ENCODE results near the gene BRIP1. TPM values are rescaled to one million over a fixed set of nuclear protein-coding genes. Genes with fewer than 3 reads are reported as not detected.

The BRIP1 gene
- total RNA-seq, 1 experiment from 2014 or later = 9.4 TPM

DNA sequence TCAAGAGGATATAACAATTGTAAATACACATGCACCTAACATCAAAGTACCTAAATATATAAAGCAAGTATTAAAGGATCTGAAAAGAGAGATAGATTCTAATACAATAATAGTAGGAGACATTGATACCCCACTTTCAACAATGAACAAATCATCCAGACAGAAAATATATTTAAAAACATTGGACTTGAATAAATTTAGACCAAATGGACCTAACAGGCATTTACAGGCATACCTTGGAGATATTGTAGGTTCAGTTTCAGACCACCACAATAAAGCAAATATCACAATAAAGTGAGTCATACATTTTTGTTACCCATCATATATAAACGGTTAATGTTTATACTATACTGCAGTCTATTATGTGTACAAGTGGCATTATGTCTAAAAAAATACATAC, 104.0 kb downstream of the BRIP1 start:
- BruUV-seq (replicated peaks) = no TSS peak
- TF ChIP-seq SIN3A (IDR thresholded peaks at IDR 0.05; ENCODE audit: borderline replicate concordance, insufficient read depth, low read depth, low read length) = no peak
- no peak for TF ChIP-seq TCF7L2 (IDR thresholded peaks at IDR 0.05; ENCODE audit: low read depth, low read length)
- TF ChIP-seq, protein P1, sequence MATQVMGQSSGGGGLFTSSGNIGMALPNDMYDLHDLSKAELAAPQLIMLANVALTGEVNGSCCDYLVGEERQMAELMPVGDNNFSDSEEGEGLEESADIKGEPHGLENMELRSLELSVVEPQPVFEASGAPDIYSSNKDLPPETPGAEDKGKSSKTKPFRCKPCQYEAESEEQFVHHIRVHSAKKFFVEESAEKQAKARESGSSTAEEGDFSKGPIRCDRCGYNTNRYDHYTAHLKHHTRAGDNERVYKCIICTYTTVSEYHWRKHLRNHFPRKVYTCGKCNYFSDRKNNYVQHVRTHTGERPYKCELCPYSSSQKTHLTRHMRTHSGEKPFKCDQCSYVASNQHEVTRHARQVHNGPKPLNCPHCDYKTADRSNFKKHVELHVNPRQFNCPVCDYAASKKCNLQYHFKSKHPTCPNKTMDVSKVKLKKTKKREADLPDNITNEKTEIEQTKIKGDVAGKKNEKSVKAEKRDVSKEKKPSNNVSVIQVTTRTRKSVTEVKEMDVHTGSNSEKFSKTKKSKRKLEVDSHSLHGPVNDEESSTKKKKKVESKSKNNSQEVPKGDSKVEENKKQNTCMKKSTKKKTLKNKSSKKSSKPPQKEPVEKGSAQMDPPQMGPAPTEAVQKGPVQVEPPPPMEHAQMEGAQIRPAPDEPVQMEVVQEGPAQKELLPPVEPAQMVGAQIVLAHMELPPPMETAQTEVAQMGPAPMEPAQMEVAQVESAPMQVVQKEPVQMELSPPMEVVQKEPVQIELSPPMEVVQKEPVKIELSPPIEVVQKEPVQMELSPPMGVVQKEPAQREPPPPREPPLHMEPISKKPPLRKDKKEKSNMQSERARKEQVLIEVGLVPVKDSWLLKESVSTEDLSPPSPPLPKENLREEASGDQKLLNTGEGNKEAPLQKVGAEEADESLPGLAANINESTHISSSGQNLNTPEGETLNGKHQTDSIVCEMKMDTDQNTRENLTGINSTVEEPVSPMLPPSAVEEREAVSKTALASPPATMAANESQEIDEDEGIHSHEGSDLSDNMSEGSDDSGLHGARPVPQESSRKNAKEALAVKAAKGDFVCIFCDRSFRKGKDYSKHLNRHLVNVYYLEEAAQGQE (IDR thresholded peaks at IDR 0.05; ENCODE audit: insufficient read depth in 1 of 2, low read depth in 2 of 2, low read length in 1 of 2) = no peak
- TF ChIP-seq CTCF (IDR thresholded peaks at IDR 0.05) = no peak
- no peak for TF ChIP-seq POLR2AphosphoS5 (IDR thresholded peaks at IDR 0.05; ENCODE audit: low read depth, low read length)
- ATAC-seq (no peak), DNase-seq (ENCODE audit: low read depth, low spot score) (no peak)
- Histone ChIP-seq H3K9me3 (ENCODE audit: control insufficient read depth, insufficient read depth, low read depth, low read length) (no peaks in the 10 kb centered on the region), H3K36me3 (ENCODE audit: control insufficient read depth, insufficient read depth, low read length) (no peaks in the 10 kb centered on the region), H3K4me3 (ENCODE audit: low read depth in 2 of 2, low read length in 2 of 2) (no peak overlapping the region), H3K27ac (ENCODE audit: low read length) (no peak overlapping the region), H3K4me1 (ENCODE audit: control insufficient read depth, insufficient read depth, low read length) (no peaks in the 10 kb centered on the region), H3K27me3 (ENCODE audit: control insufficient read depth, insufficient read depth, low read length) (no peaks in the 10 kb centered on the region)
- intact Hi-C loops (cut with micrococcal nuclease; ENCODE audit: unreplicated experiment) (no loop called here), in situ Hi-C loops (cut with HindIII; ENCODE audit: low pct_unique_long_range_greater_than_20kb, low sequenced_read_pairs) (no loop called here)
- ChIA-PET CTCF (no interaction called here), POLR2A (no interaction called here)

- DNase-seq (ENCODE audit: low read depth, low spot score) = no peak
- no peaks in the 10 kb centered on the region for H3K4me1 ChIP-seq (ENCODE audit: control insufficient read depth, insufficient read depth, low read length)
- in situ Hi-C loops (cut with HindIII; ENCODE audit: low pct_unique_long_range_greater_than_20kb, low sequenced_read_pairs) = no loop called here
- intact Hi-C loops (cut with micrococcal nuclease; ENCODE audit: unreplicated experiment) = no loop called here
- no peak overlapping the region for H3K4me3 ChIP-seq (ENCODE audit: low read depth in 2 of 2, low read length in 2 of 2)
- no peaks in the 10 kb centered on the region for H3K27me3 ChIP-seq (ENCODE audit: control insufficient read depth, insufficient read depth, low read length)
- TF ChIP-seq, protein P1 (IDR thresholded peaks at IDR 0.05; ENCODE audit: insufficient read depth in 1 of 2, low read depth in 2 of 2, low read length in 1 of 2) = no peak
- TF ChIP-seq SIN3A (IDR thresholded peaks at IDR 0.05; ENCODE audit: borderline replicate concordance, insufficient read depth, low read depth, low read length) (no peak), TCF7L2 (IDR thresholded peaks at IDR 0.05; ENCODE audit: low read depth, low read length) (no peak), POLR2AphosphoS5 (IDR thresholded peaks at IDR 0.05; ENCODE audit: low read depth, low read length) (no peak), CTCF (IDR thresholded peaks at IDR 0.05) (no peak)
- CTCF ChIA-PET = no interaction called here
- no peaks in the 10 kb centered on the region for H3K9me3 ChIP-seq (ENCODE audit: control insufficient read depth, insufficient read depth, low read depth, low read length)
- H3K27ac ChIP-seq (ENCODE audit: low read length) = no peak overlapping the region
- no TSS peak for BruUV-seq (replicated peaks)
- no peak for ATAC-seq
- POLR2A ChIA-PET = no interaction called here
- no peaks in the 10 kb centered on the region for H3K36me3 ChIP-seq (ENCODE audit: control insufficient read depth, insufficient read depth, low read length)
Measured at GRCh38 chr17:61758430-61758829, 104.9 kb downstream of the BRIP1 start.
